Measurements from ENCODE around the gene ARHGEF7. TPM values are rescaled to one million over a fixed set of nuclear protein-coding genes. Genes with fewer than 3 reads are reported as not detected.

ARHGEF7 gene
- total RNA-seq, 1 donor from 2014 or later, result 31.6 TPM

- Histone ChIP-seq H3K4me3 (ENCODE audit: low read depth, low read length) (no peak overlapping the region), H3K27me3 (ENCODE audit: control insufficient read depth, insufficient read depth, low read length) (peaks cover 2% of the 10 kb centered on the region), H3K36me3 (ENCODE audit: control insufficient read depth, insufficient read depth, low read length) (no peaks in the 10 kb centered on the region)
- no peak for TF ChIP-seq CTCF (IDR thresholded peaks at IDR 0.05; ENCODE audit: insufficient read depth, low read length, severe bottlenecking)
- DNase-seq (ENCODE audit: low read depth) (no peak), FAIRE-seq (no peak)
Observed at GRCh38 chr13:111131048-111131447, 15.9 kb downstream of the ARHGEF7 start.

GRCh38 chr13:111131611-111132010, 16.5 kb downstream of the ARHGEF7 start:
- DNase-seq (ENCODE audit: low read depth) (no peak), FAIRE-seq (no peak)
- TF ChIP-seq CTCF (IDR thresholded peaks at IDR 0.05; ENCODE audit: insufficient read depth, low read length, severe bottlenecking), result no peak
- Histone ChIP-seq H3K4me3 (ENCODE audit: low read depth, low read length) (no peak overlapping the region), H3K36me3 (ENCODE audit: control insufficient read depth, insufficient read depth, low read length) (no peaks in the 10 kb centered on the region), H3K27me3 (ENCODE audit: control insufficient read depth, insufficient read depth, low read length) (peaks cover 2% of the 10 kb centered on the region)

- FAIRE-seq, result no peak
- H3K27me3 ChIP-seq (ENCODE audit: control insufficient read depth, insufficient read depth, low read length), result peaks cover 1% of the 10 kb centered on the region
Observed at GRCh38 chr13:111132948-111133347, 17.8 kb downstream of the ARHGEF7 start.

GRCh38 chr13:111139452-111139851, 24.3 kb downstream of the ARHGEF7 start:
- DNase-seq (ENCODE audit: low read depth) (no peak), FAIRE-seq (no peak)
- peaks cover 3% of the 10 kb centered on the region for H3K27me3 ChIP-seq (ENCODE audit: control insufficient read depth, insufficient read depth, low read length)
- no peak overlapping the region for H3K4me3 ChIP-seq (ENCODE audit: low read depth, low read length)
- H3K36me3 ChIP-seq (ENCODE audit: control insufficient read depth, insufficient read depth, low read length), result no peaks in the 10 kb centered on the region
- no peak for TF ChIP-seq CTCF (IDR thresholded peaks at IDR 0.05; ENCODE audit: insufficient read depth, low read length, severe bottlenecking)

More at GRCh38 chr13:111132948-111133347, 17.8 kb downstream of the ARHGEF7 start:
- H3K36me3 ChIP-seq (ENCODE audit: control insufficient read depth, insufficient read depth, low read length), result no peaks in the 10 kb centered on the region
- no peak for DNase-seq (ENCODE audit: low read depth)
- no peak overlapping the region for H3K4me3 ChIP-seq (ENCODE audit: low read depth, low read length)
- TF ChIP-seq CTCF (IDR thresholded peaks at IDR 0.05; ENCODE audit: insufficient read depth, low read length, severe bottlenecking), result no peak

GRCh38 chr13:111139873-111140561, 24.9 kb downstream of the ARHGEF7 start:
- peaks cover 3% of the 10 kb centered on the region for H3K27me3 ChIP-seq (ENCODE audit: control insufficient read depth, insufficient read depth, low read length)
- TF ChIP-seq CTCF (IDR thresholded peaks at IDR 0.05; ENCODE audit: insufficient read depth, low read length, severe bottlenecking), result no peak
- H3K36me3 ChIP-seq (ENCODE audit: control insufficient read depth, insufficient read depth, low read length), result no peaks in the 10 kb centered on the region
- H3K4me3 ChIP-seq (ENCODE audit: low read depth, low read length), result no peak overlapping the region
- FAIRE-seq (no peak), DNase-seq (ENCODE audit: low read depth) (no peak)

Data from bronchial epithelial cell (primary cell).